A549 treated with AZD9567 at 1 μM for 4 hours (cell line): ENCODE measurements around the gene B4GALT5. TPM values are rescaled to one million over a fixed set of nuclear protein-coding genes. Genes with fewer than 3 reads are reported as not detected.

Experiments used
- total RNA-seq: library from RNA; stranded (reverse); fragments of 200-300 nt; extraction: Qiagen RNA extraction; gene quantifications from 5 replicates; pipeline ENCODE4 v1.2.3, GENCODE V29; 2022; ENCODE audit not compliant: insufficient read depth

B4GALT5 gene
- total RNA-seq = 48.6 to 68.1 TPM (median 58.0 TPM) in 5 replicates

DNA sequence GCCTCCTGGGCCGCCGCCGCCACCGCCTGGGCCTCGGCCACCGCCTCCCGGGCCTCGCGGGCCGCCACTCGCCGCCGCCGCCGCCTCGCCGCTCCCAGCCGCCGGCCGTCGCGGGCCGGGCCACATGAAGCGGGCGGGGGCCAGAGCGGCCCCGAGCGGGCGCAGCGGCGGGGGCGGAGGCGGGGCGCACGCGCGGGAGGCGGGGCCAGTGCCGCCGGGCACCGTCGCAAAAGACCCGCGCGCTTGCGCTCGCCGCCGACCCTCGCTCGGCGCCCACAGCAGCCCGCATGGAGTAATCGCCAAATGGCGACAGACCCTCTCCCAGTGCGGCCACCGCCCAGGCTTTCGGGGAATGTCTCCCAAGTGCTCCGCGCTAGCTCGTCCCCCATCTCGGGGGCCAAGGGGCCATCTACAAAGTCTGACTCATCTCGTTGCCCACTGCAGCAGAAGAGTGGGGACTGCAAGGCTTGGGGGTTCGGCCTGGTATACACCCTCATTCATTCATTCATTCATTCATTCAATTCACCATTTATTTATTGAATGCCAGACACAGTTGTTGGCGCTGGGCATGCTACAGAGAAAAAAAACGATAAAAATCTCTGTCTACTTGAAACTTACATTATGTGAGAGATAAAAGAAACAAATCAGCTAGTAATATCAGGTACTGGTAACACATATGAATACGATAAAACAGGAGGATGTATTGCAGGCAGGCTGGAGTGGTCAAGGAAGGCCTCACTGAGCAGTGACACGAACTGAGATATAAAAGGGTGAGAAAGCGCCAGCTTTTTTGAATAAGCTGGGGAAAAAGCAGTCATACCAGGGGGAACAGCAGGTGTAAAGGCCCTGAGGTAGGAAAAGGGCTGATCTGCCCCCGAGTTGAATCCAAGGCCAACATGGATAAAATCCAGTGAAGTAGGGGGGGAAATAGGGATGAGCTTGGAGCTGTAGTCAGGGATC lies at the start of gene B4GALT5:
TSS of gene B4GALT5 (minus strand) at position 126 of the 960 bp plus-strand sequence. CDS start 188 bp downstream, outside the sequence.

Other genes with a start within 250 kb of the B4GALT5 start
- 0.81 to 2.0 TPM (median 1.3 TPM) in 5 replicates for gene KCNB1, start 231.2 kb downstream of the B4GALT5 start, total RNA-seq
- gene PTGIS, start 145.7 kb downstream of the B4GALT5 start, total RNA-seq = 0.01 to 0.09 TPM (median 0.02 TPM) in 3 of 5 replicates, not detected in the others
- 6.3 to 8.5 TPM (median 8.1 TPM) in 5 replicates for gene SLC9A8, start 99.0 kb upstream of the B4GALT5 start, total RNA-seq
- 8.0 to 9.3 TPM (median 8.1 TPM) in 5 replicates for gene SPATA2, start 201.7 kb upstream of the B4GALT5 start, total RNA-seq
- 59.0 to 67.5 TPM (median 62.5 TPM) in 5 replicates for gene RNF114, start 222.5 kb upstream of the B4GALT5 start, total RNA-seq